GM12872 (cell line): ENCODE data around the gene HRH2.
A peak's percentile ranks its signal among the peaks of the same experiment; 100 is the strongest.

Source experiments
- CTCF ChIP-seq: IDR thresholded peaks from 3 replicates; pipeline ENCODE4 v1.5.1; 2011; ENCODE audit warnings: low read depth, mild to moderate bottlenecking, low read length, moderate library complexity; ENCODE audit not compliant: insufficient read depth

The HRH2 gene

DNA sequence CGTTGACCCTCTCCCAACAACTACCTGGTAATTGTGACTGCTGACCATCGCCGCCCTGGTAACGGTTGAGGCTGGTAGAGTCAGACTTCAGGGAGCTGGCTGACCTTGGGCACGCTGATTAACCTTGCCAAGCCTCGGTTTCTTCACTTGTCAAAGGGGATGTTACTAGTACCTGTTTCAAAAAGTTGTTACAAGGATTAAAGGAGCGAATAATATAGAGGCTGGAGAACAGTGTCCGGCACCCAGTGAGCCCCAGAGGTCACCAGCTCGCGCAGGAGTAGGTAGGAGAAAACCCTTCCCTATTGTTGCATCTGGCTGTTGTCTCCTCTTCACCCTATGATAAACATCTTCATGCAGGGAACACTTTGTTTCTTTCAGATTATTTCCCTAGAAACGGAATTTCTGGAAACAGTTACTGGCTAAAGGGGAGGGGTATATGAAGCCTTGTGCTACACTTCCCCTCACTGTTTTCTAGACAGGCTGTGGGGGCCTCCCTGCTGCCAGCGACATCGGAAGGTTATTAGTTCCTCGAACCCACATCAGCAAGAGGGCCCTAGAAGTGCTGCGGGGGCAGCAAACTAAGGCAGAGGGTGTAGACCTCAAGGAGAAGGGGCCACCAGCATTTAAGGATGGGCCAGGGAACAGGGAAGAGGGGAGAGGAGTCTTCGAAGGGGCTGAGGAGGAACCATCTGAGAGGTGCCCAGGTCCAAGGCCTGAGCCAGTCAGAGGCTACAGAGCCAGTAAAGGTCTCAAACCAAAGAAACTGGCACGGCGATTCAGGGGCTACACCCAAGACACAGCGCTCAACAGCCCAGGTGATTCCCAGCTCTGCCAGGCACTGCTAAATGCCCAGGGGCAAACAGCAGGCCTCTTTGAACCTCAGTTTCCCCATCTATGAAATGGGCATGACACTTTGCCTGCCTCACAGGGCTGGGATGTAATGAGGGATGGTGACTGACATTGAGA lies 37.6 kb downstream of the HRH2 start:
- TF ChIP-seq CTCF, result no peak

GRCh38 chr5:175696139-175696854 lies 38.4 kb downstream of the HRH2 start:
- peak; percentile 81 for TF ChIP-seq CTCF

- TF ChIP-seq CTCF, result no peak
Observed at GRCh38 chr5:175696855-175697198, 39.0 kb downstream of the HRH2 start.

GRCh38 chr5:175697846-175698245 lies 40.0 kb downstream of the HRH2 start:
- no peak for TF ChIP-seq CTCF

DNA sequence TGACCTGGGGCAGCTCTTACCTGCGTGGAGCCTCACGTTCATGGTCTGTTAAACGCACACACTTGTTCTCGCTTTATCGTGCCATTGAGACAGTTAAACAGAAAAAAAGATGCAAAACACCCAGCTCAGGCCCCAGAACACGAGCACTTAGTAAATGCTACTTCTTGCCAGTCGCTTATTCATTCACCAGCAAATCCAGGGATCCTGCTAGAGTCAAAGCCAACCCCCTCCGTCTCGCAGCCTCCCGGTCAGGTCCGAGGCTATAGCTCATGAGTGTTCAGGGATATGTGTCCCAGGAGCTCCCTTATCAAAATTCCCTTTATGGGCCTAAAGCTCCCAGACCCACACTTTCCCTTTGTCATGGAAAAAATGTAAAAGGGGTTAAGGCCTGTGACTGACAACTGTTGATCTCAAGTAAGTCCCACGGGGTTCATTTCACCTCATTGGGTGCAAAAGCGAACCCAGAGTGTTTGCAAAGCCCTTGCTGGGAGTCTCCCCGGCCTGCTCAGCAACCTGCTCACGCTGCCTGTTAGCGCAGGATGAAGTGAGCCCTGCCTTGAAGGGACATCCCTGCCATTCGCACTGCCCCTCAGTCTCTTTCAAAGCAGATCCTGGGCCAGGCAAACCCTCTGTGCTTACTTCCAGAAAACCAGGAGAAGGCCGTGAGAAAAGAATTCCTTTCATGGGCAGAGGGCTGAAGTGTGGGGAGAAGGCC lies 40.7 kb downstream of the HRH2 start:
- TF ChIP-seq CTCF, result no peak

GRCh38 chr5:175700991-175701390 lies 43.1 kb downstream of the HRH2 start:
- peak; percentile 62 for TF ChIP-seq CTCF

- no peak for TF ChIP-seq CTCF
Observed at GRCh38 chr5:175701797-175702196, 43.9 kb downstream of the HRH2 start.
